Measurements from ENCODE around the gene DUOX2. TPM values are rescaled to one million over a fixed set of nuclear protein-coding genes. Genes with fewer than 3 reads are reported as not detected.
A peak's percentile ranks its signal among the peaks of the same experiment; 100 is the strongest.

DUOX2 gene
- total RNA-seq (1 to 10 TPM in 1 of 2 donors, under 1 TPM in 1; 0.65 to 2.6 TPM), polyA plus RNA-seq (under 1 TPM; 0.03 to 0.13 TPM)
- long read RNA-seq, donor 1 = 0 reads
- long read RNA-seq, donor 2 = 0 reads

GRCh38 chr15:45114076-45114750, at the start of gene DUOX2, which contains the start of gene DUOXA2:
Gene DUOX2, minus strand, starts transcription at chr15:45114172. Its CDS starts 761 bp downstream, at chr15:45113411.
Gene DUOXA2, plus strand, starts transcription at chr15:45114326. Its CDS starts 280 bp downstream, at chr15:45114606.
- no peaks in the 10 kb centered on the region for H3K9me3 ChIP-seq (ENCODE audit: control insufficient read depth, low read length)
- peak in 1 of 2 donors; percentile 71 for DNase-seq
- H3K4me1 ChIP-seq (ENCODE audit: control insufficient read depth in 1 of 2, insufficient read depth in 2 of 2, low read length in 2 of 2) = no peaks in the 10 kb centered on the region
- no peak within 1 kb of the TSS for H3K4me3 ChIP-seq (ENCODE audit: low read length in 2 of 2)
- ATAC-seq (ENCODE audit: low FRiP score) = no peak
- intact Hi-C loops (cut with DNase I) = no loop called here
- H3K27ac ChIP-seq (ENCODE audit: low read depth in 1 of 2, low read length in 2 of 2) = no peak within 1 kb of the TSS
- 2% methylated on average over 42 of the region's 42 CpGs for WGBS, 2 donors
- H3K27me3 ChIP-seq (ENCODE audit: control insufficient read depth in 1 of 2, insufficient read depth in 2 of 2, low read length in 1 of 2) = no peaks in the 10 kb centered on the region
- no peaks in the 10 kb centered on the region for H3K36me3 ChIP-seq (ENCODE audit: control insufficient read depth in 1 of 2, insufficient read depth in 2 of 2, low read length in 1 of 2)

- no peak for ATAC-seq (ENCODE audit: low FRiP score)
- H3K27ac ChIP-seq (ENCODE audit: low read depth in 1 of 2, low read length in 2 of 2) = no peak overlapping the region
- 80% methylated on average over 9 of the region's 9 CpGs for WGBS, 2 donors
Measured at GRCh38 chr15:45163508-45163856, 49.5 kb upstream of the DUOX2 start.

GRCh38 chr15:45162771-45163507, 49.0 kb upstream of the DUOX2 start:
- H3K27ac ChIP-seq (ENCODE audit: low read depth in 1 of 2, low read length in 2 of 2) = no peak overlapping the region
- H3K4me3 ChIP-seq (ENCODE audit: low read length in 2 of 2) = no peak overlapping the region
- ATAC-seq (ENCODE audit: low FRiP score) = peak; percentile 75
- 9 to 10% methylated on average over 7 of the region's 7 CpGs for WGBS, 2 donors
- DNase-seq = peak; percentile 88 to 92
- no peaks in the 10 kb centered on the region for H3K4me1 ChIP-seq (ENCODE audit: control insufficient read depth in 1 of 2, insufficient read depth in 2 of 2, low read length in 2 of 2)
- intact Hi-C loops (cut with DNase I) = loop anchor here (2.0 to 10.0 kb wide), 4 partner anchors 119 to 294 kb away; a partner anchor contains a TSS
- no peaks in the 10 kb centered on the region for H3K9me3 ChIP-seq (ENCODE audit: control insufficient read depth, low read length)
- no peaks in the 10 kb centered on the region for H3K27me3 ChIP-seq (ENCODE audit: control insufficient read depth in 1 of 2, insufficient read depth in 2 of 2, low read length in 1 of 2)
- no peaks in the 10 kb centered on the region for H3K36me3 ChIP-seq (ENCODE audit: control insufficient read depth in 1 of 2, insufficient read depth in 2 of 2, low read length in 1 of 2)

More at GRCh38 chr15:45163508-45163856, 49.5 kb upstream of the DUOX2 start:
- Histone ChIP-seq H3K4me1 (ENCODE audit: control insufficient read depth in 1 of 2, insufficient read depth in 2 of 2, low read length in 2 of 2) (no peaks in the 10 kb centered on the region), H3K9me3 (ENCODE audit: control insufficient read depth, low read length) (no peaks in the 10 kb centered on the region), H3K27me3 (ENCODE audit: control insufficient read depth in 1 of 2, insufficient read depth in 2 of 2, low read length in 1 of 2) (no peaks in the 10 kb centered on the region), H3K36me3 (ENCODE audit: control insufficient read depth in 1 of 2, insufficient read depth in 2 of 2, low read length in 1 of 2) (no peaks in the 10 kb centered on the region), H3K4me3 (ENCODE audit: low read length in 2 of 2) (no peak overlapping the region)
- no peak for DNase-seq
- intact Hi-C loops (cut with DNase I) = loop anchor here (2.0 to 10.0 kb wide), 4 partner anchors 119 to 293 kb away; a partner anchor contains a TSS

GRCh38 chr15:45161666-45162065, 47.7 kb upstream of the DUOX2 start:
- no peaks in the 10 kb centered on the region for H3K27me3 ChIP-seq (ENCODE audit: control insufficient read depth in 1 of 2, insufficient read depth in 2 of 2, low read length in 1 of 2)
- no peak overlapping the region for H3K27ac ChIP-seq (ENCODE audit: low read depth in 1 of 2, low read length in 2 of 2)
- DNase-seq = no peak
- no peaks in the 10 kb centered on the region for H3K9me3 ChIP-seq (ENCODE audit: control insufficient read depth, low read length)
- H3K4me3 ChIP-seq (ENCODE audit: low read length in 2 of 2) = no peak overlapping the region
- WGBS, 2 donors = 92 to 93% methylated on average over 14 of the region's 14 CpGs
- ATAC-seq (ENCODE audit: low FRiP score) = no peak
- H3K36me3 ChIP-seq (ENCODE audit: control insufficient read depth in 1 of 2, insufficient read depth in 2 of 2, low read length in 1 of 2) = no peaks in the 10 kb centered on the region
- H3K4me1 ChIP-seq (ENCODE audit: control insufficient read depth in 1 of 2, insufficient read depth in 2 of 2, low read length in 2 of 2) = no peaks in the 10 kb centered on the region
- intact Hi-C loops (cut with DNase I) = loop anchor here (2.0 to 10.0 kb wide), 4 partner anchors 121 to 295 kb away; a partner anchor contains a TSS

- intact Hi-C loops (cut with DNase I) = no loop called here
- Histone ChIP-seq H3K27ac (ENCODE audit: low read depth in 1 of 2, low read length in 2 of 2) (no peak overlapping the region), H3K9me3 (ENCODE audit: control insufficient read depth, low read length) (no peaks in the 10 kb centered on the region), H3K36me3 (ENCODE audit: control insufficient read depth in 1 of 2, insufficient read depth in 2 of 2, low read length in 1 of 2) (no peaks in the 10 kb centered on the region), H3K4me1 (ENCODE audit: control insufficient read depth in 1 of 2, insufficient read depth in 2 of 2, low read length in 2 of 2) (no peaks in the 10 kb centered on the region), H3K27me3 (ENCODE audit: control insufficient read depth in 1 of 2, insufficient read depth in 2 of 2, low read length in 1 of 2) (no peaks in the 10 kb centered on the region), H3K4me3 (ENCODE audit: low read length in 2 of 2) (no peak overlapping the region)
- DNase-seq (no peak), ATAC-seq (ENCODE audit: low FRiP score) (no peak)
- 77% methylated on average over 1 of the region's 1 CpG for WGBS, 2 donors
Measured at GRCh38 chr15:45157974-45158373, 44.0 kb upstream of the DUOX2 start.

- 80 to 81% methylated on average over 7 of the region's 7 CpGs for WGBS, 2 donors
- H3K27me3 ChIP-seq (ENCODE audit: control insufficient read depth in 1 of 2, insufficient read depth in 2 of 2, low read length in 1 of 2) = no peaks in the 10 kb centered on the region
- ATAC-seq (ENCODE audit: low FRiP score) (no peak), DNase-seq (no peak)
- no peaks in the 10 kb centered on the region for H3K36me3 ChIP-seq (ENCODE audit: control insufficient read depth in 1 of 2, insufficient read depth in 2 of 2, low read length in 1 of 2)
- no peaks in the 10 kb centered on the region for H3K4me1 ChIP-seq (ENCODE audit: control insufficient read depth in 1 of 2, insufficient read depth in 2 of 2, low read length in 2 of 2)
- H3K4me3 ChIP-seq (ENCODE audit: low read length in 2 of 2) = no peak overlapping the region
- intact Hi-C loops (cut with DNase I) = no loop called here
- no peak overlapping the region for H3K27ac ChIP-seq (ENCODE audit: low read depth in 1 of 2, low read length in 2 of 2)
- H3K9me3 ChIP-seq (ENCODE audit: control insufficient read depth, low read length) = no peaks in the 10 kb centered on the region
Measured at GRCh38 chr15:45156744-45157455, 42.9 kb upstream of the DUOX2 start.

- H3K9me3 ChIP-seq (ENCODE audit: control insufficient read depth, low read length) = no peaks in the 10 kb centered on the region
- ATAC-seq (ENCODE audit: low FRiP score) (no peak), DNase-seq (no peak)
- H3K27me3 ChIP-seq (ENCODE audit: control insufficient read depth in 1 of 2, insufficient read depth in 2 of 2, low read length in 1 of 2) = no peaks in the 10 kb centered on the region
- WGBS, 2 donors = 88 to 90% methylated on average over 8 of the region's 8 CpGs
- no peaks in the 10 kb centered on the region for H3K36me3 ChIP-seq (ENCODE audit: control insufficient read depth in 1 of 2, insufficient read depth in 2 of 2, low read length in 1 of 2)
- H3K4me1 ChIP-seq (ENCODE audit: control insufficient read depth in 1 of 2, insufficient read depth in 2 of 2, low read length in 2 of 2) = no peaks in the 10 kb centered on the region
- intact Hi-C loops (cut with DNase I) = no loop called here
- no peak overlapping the region for H3K27ac ChIP-seq (ENCODE audit: low read depth in 1 of 2, low read length in 2 of 2)
- no peak overlapping the region for H3K4me3 ChIP-seq (ENCODE audit: low read length in 2 of 2)
Measured at GRCh38 chr15:45155739-45156138, 41.8 kb upstream of the DUOX2 start.

- Histone ChIP-seq H3K9me3 (ENCODE audit: control insufficient read depth, low read length) (no peaks in the 10 kb centered on the region), H3K36me3 (ENCODE audit: control insufficient read depth in 1 of 2, insufficient read depth in 2 of 2, low read length in 1 of 2) (no peaks in the 10 kb centered on the region), H3K27me3 (ENCODE audit: control insufficient read depth in 1 of 2, insufficient read depth in 2 of 2, low read length in 1 of 2) (no peaks in the 10 kb centered on the region), H3K4me1 (ENCODE audit: control insufficient read depth in 1 of 2, insufficient read depth in 2 of 2, low read length in 2 of 2) (no peaks in the 10 kb centered on the region), H3K4me3 (ENCODE audit: low read length in 2 of 2) (no peak overlapping the region), H3K27ac (ENCODE audit: low read depth in 1 of 2, low read length in 2 of 2) (no peak overlapping the region)
- whole genome bisulfite sequencing, 2 donors = 90 to 91% methylated on average over 34 to 36 of the region's 36 CpGs
- intact Hi-C loops (cut with DNase I) = no loop called here
- ATAC-seq (ENCODE audit: low FRiP score) = no peak
- no peak for DNase-seq
Measured at GRCh38 chr15:45151998-45152828, 38.2 kb upstream of the DUOX2 start.

Data from aorta (tissue), 5 donors.